Activated gamma-delta T cell (primary cell): Measurements from ENCODE around the gene MAGEA4.
"Not testable (repeated sequence)": the region's sequence is repeated elsewhere in the genome, so short reads cannot be mapped to it uniquely, and the experiment has no call there.

ENCODE experiments used
- DNase-seq: peaks from one replicate; lab custom pipeline; 2025; lab: John Stamatoyannopoulos, UW
- total RNA-seq, 2 donors: gene quantifications; one replicate each; lab custom pipeline; 2026; lab: John Stamatoyannopoulos, UW

MAGEA4 gene
- total RNA-seq = 0 reads per million in 2 donors

- no peak for DNase-seq
Measured at GRCh38 chrX:151912780-151913179, at the start of gene MAGEA4. MAGEA4 (plus strand) TSS chrX:151912889; CDS start chrX:151923665, 10,776 bp downstream.

- no peak for DNase-seq
Measured at GRCh38 chrX:151870602-151871001, 42.1 kb upstream of the MAGEA4 start.

GRCh38 chrX:151871244-151871643 lies 41.4 kb upstream of the MAGEA4 start:
- no peak for DNase-seq

- no peak for DNase-seq
Measured at GRCh38 chrX:151873096-151873495, 39.6 kb upstream of the MAGEA4 start.

GRCh38 chrX:151875270-151876026 lies 37.2 kb upstream of the MAGEA4 start:
- no peak for DNase-seq

GRCh38 chrX:151878574-151878973 lies 34.1 kb upstream of the MAGEA4 start:
- no peak for DNase-seq

GRCh38 chrX:151879856-151880255 lies 32.8 kb upstream of the MAGEA4 start:
- DNase-seq = no peak

- DNase-seq = no peak
Measured at GRCh38 chrX:151880895-151881294, 31.8 kb upstream of the MAGEA4 start.

- DNase-seq = no peak
Measured at GRCh38 chrX:151889421-151889820, 23.3 kb upstream of the MAGEA4 start.

GRCh38 chrX:151896734-151897474 lies 15.8 kb upstream of the MAGEA4 start:
- DNase-seq = no peak

GRCh38 chrX:151899622-151900021 lies 13.1 kb upstream of the MAGEA4 start:
- no peak for DNase-seq

GRCh38 chrX:151901826-151902225 lies 10.9 kb upstream of the MAGEA4 start:
- no peak for DNase-seq

- no peak for DNase-seq
Measured at GRCh38 chrX:151902813-151903591, 9.7 kb upstream of the MAGEA4 start.

- no peak for DNase-seq
Measured at GRCh38 chrX:151904989-151905388, 7.7 kb upstream of the MAGEA4 start.

GRCh38 chrX:151912221-151912620 lies 468 bp upstream of the MAGEA4 start:
- DNase-seq = no peak

- DNase-seq = not testable (repeated sequence)
Measured at GRCh38 chrX:151918736-151919135, 6.0 kb downstream of the MAGEA4 start.

- DNase-seq = no peak
Measured at GRCh38 chrX:151919610-151920009, 6.9 kb downstream of the MAGEA4 start.

GRCh38 chrX:151920101-151920500 lies 7.4 kb downstream of the MAGEA4 start:
- DNase-seq = no peak

GRCh38 chrX:151920530-151920929 lies 7.8 kb downstream of the MAGEA4 start:
- no peak for DNase-seq

- no peak for DNase-seq
Measured at GRCh38 chrX:151921292-151921691, 8.6 kb downstream of the MAGEA4 start.

GRCh38 chrX:151921866-151922265 lies 9.2 kb downstream of the MAGEA4 start:
- no peak for DNase-seq

GRCh38 chrX:151922692-151923091 lies 10.0 kb downstream of the MAGEA4 start:
- DNase-seq = no peak
